Measurements from ENCODE around the gene LRGUK. TPM values are rescaled to one million over a fixed set of nuclear protein-coding genes. Genes with fewer than 3 reads are reported as not detected.

Gene LRGUK
- total and polyA plus RNA-seq, 2 of the 4 experiments (the other 2 are of a cell fraction), result 0.07 TPM; not detected in 1

DNA sequence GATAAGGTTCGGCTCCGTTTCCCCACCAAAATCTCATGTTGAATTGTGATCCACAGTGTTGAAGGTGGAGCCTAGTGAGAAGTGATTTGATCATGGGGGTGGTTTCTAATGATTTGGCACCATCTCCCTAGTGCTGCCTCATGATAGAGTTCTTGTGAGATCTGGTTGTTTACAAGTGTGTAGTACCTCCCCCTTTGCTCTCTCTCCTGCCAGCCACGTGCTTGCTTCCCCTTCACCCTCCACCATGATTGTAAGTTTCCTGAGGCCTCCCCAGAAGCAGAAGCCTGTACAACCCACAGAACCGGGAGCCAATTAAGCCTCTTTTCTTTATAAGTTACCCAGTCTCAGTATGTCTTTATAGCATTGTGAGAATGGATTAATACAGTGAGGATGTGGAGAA is 12.1 kb upstream of the LRGUK start:
- Histone ChIP-seq H2AK5ac (ENCODE audit: low read depth, low read length) (no peak overlapping the region), H3K56ac (ENCODE audit: extremely low read depth, insufficient read depth, low read length) (no peak overlapping the region), H2AK9ac (replicated peaks; ENCODE audit: low read depth, low read length, poor library complexity) (no peak overlapping the region), H3K9ac (ENCODE audit: low read depth, low read length) (no peak overlapping the region), H2AFZ (replicated peaks; ENCODE audit: low read length, poor library complexity) (no peak overlapping the region), H2BK15ac (ENCODE audit: low read depth, low read length) (no peak overlapping the region), H3K4me2 (ENCODE audit: low read depth, low read length) (no peak overlapping the region), H3K36me3 (ENCODE audit: control insufficient read depth, insufficient read depth, low read length) (no peaks in the 10 kb centered on the region), H3K27me3 (ENCODE audit: control insufficient read depth, insufficient read depth, low read length) (no peaks in the 10 kb centered on the region), H4K5ac (ENCODE audit: low read depth, low read length) (no peak overlapping the region), H3K14ac (replicated peaks; ENCODE audit: low read depth, low read length) (no peak overlapping the region), H2BK5ac (ENCODE audit: low read depth, low read length, poor library complexity, severe bottlenecking) (no peak overlapping the region), H3K9me3 (ENCODE audit: control insufficient read depth, insufficient read depth, low read length) (no peaks in the 10 kb centered on the region), H3K4me3 (ENCODE audit: insufficient read depth, low read depth, low read length) (no peak overlapping the region), H3K9me1 (ENCODE audit: insufficient read depth, low read length) (no peaks in the 10 kb centered on the region), H3K4me1 (ENCODE audit: control insufficient read depth, insufficient read depth, low read length) (no peaks in the 10 kb centered on the region), H4K91ac (ENCODE audit: insufficient read depth, low read depth, low read length) (no peak overlapping the region), H4K8ac (ENCODE audit: low read depth in 2 of 2, low read length in 2 of 2) (no peak overlapping the region), H3K27ac (ENCODE audit: insufficient read depth, low read length) (no peak overlapping the region), H3K18ac (ENCODE audit: low read depth, low read length) (no peak overlapping the region), H3K4ac (ENCODE audit: low read depth, low read length) (no peak overlapping the region), H4K20me1 (ENCODE audit: insufficient read depth, low read length) (no peaks in the 10 kb centered on the region), H2BK20ac (ENCODE audit: low read depth, low read length) (no peak overlapping the region), H3K79me1 (ENCODE audit: low read depth in 1 of 2, low read length in 2 of 2) (no peaks in the 10 kb centered on the region), H2BK120ac (ENCODE audit: low read depth, low read length) (no peak overlapping the region), H3K23ac (ENCODE audit: low read depth, low read length) (no peak overlapping the region)
- no CpG with 5 or more reads among the region's 4 CpGs for WGBS, 2 experiments (ENCODE audit: extremely low coverage in 2 of 2, insufficient read length in 1 of 2)
- in situ Hi-C loops (cut with MboI; ENCODE audit: low sequenced_read_pairs) (no loop called here), intact Hi-C loops (cut with micrococcal nuclease) (no loop called here), dilution Hi-C loops (cut with HindIII; ENCODE audit: low sequenced_read_pairs, unreplicated experiment) (no loop called here)
- CTCF ChIA-PET, result no interaction called here
- POLR2A ChIA-PET (ENCODE audit: unreplicated experiment), result no interaction called here
- ATAC-seq (ENCODE audit: low read depth) (no peak), DNase-seq (no peak)
- BruUV-seq (replicated peaks), result no TSS peak
- TF ChIP-seq, protein P1, sequence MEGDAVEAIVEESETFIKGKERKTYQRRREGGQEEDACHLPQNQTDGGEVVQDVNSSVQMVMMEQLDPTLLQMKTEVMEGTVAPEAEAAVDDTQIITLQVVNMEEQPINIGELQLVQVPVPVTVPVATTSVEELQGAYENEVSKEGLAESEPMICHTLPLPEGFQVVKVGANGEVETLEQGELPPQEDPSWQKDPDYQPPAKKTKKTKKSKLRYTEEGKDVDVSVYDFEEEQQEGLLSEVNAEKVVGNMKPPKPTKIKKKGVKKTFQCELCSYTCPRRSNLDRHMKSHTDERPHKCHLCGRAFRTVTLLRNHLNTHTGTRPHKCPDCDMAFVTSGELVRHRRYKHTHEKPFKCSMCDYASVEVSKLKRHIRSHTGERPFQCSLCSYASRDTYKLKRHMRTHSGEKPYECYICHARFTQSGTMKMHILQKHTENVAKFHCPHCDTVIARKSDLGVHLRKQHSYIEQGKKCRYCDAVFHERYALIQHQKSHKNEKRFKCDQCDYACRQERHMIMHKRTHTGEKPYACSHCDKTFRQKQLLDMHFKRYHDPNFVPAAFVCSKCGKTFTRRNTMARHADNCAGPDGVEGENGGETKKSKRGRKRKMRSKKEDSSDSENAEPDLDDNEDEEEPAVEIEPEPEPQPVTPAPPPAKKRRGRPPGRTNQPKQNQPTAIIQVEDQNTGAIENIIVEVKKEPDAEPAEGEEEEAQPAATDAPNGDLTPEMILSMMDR (conservative IDR thresholded peaks at IDR 0.05; ENCODE audit: low read depth, low read length), result no peak
- TF ChIP-seq MAFK (IDR thresholded peaks at IDR 0.05; ENCODE audit: low read depth, low read length) (no peak), POLR2A (IDR thresholded peaks at IDR 0.05; ENCODE audit: low read depth, low read length) (no peak)
